OCI-LY1 (cell line): Measurements from ENCODE around the gene SLC35B2.

ENCODE experiments used
- CTCF ChIP-seq: fragments of 200-600 bp; sonication (generic), shearing (Covaris generic); IDR thresholded peaks from 2 replicates; pipeline ENCODE4 v1.5.1; 2017; ENCODE audit warnings: mild to moderate bottlenecking, antibody characterized with exemption, low read length, moderate library complexity, mixed read lengths
- EZH2 ChIP-seq: fragments of 200-600 bp; sonication (generic), shearing (Covaris generic); IDR thresholded peaks from 2 replicates; pipeline ENCODE4 v1.8.0; 2017; ENCODE audit warnings: borderline replicate concordance, mixed run types, mild to moderate bottlenecking, antibody characterized with exemption, low read length, moderate library complexity, mixed read lengths

- TF ChIP-seq CTCF (peak; percentile 95), EZH2 (no peak)
These were observed 19.4 kb downstream of the SLC35B2 start for GRCh38 chr6:44237813-44238433.
